Liver (tissue), 9 donors: ENCODE results near the gene CCDC88C. TPM values are rescaled to one million over a fixed set of nuclear protein-coding genes. Genes with fewer than 3 reads are reported as not detected.

Experiments
- DNase-seq: peaks from one replicate; pipeline ENCODE4 v3.0.0-alpha.2; 2017; ENCODE audit warnings: low spot score
- H3K27ac ChIP-seq, 2 donors: one replicate each; pipeline ENCODE4 v1.7.0; 2013; ENCODE audit warnings: inconsistent platforms in 2 of 2, low read length in 2 of 2, control low read depth in 1 of 2, low read depth in 1 of 2, mild to moderate bottlenecking in 1 of 2
- H3K27me3 ChIP-seq, 4 donors: one replicate each; pipeline versions ENCODE4 v1.6.1 to v1.7.0; 2013; ENCODE audit warnings: low read length in 3 of 4, inconsistent platforms in 1 of 4, mild to moderate bottlenecking in 1 of 4, moderate library complexity in 1 of 4; ENCODE audit not compliant: control insufficient read depth in 4 of 4, insufficient read depth in 4 of 4
- H3K36me3 ChIP-seq, 4 donors: one replicate each; pipeline versions ENCODE4 v1.6.1 to v1.7.0; 2013; ENCODE audit warnings: low read length in 3 of 4, mild to moderate bottlenecking in 3 of 4, low read depth in 1 of 4, moderate library complexity in 1 of 4; ENCODE audit not compliant: control insufficient read depth in 4 of 4, insufficient read depth in 3 of 4
- H3K4me1 ChIP-seq, 4 donors: one replicate each; pipeline versions ENCODE4 v1.6.1 to v1.7.0; 2013; ENCODE audit warnings: low read length in 3 of 4, mild to moderate bottlenecking in 3 of 4, moderate library complexity in 1 of 4; ENCODE audit not compliant: control insufficient read depth in 4 of 4, insufficient read depth in 4 of 4
- H3K4me3 ChIP-seq, 3 donors: one replicate each; pipeline versions ENCODE4 v1.6.1 to v1.7.0; 2013; ENCODE audit warnings: low read length in 3 of 3, control low read depth in 1 of 3, low read depth in 1 of 3, mild to moderate bottlenecking in 1 of 3
- H3K9ac ChIP-seq, 2 donors: one replicate each; pipeline ENCODE4 v1.7.0; 2013; ENCODE audit warnings: low read length in 2 of 2, mild to moderate bottlenecking in 2 of 2, moderate library complexity in 2 of 2, control low read depth in 1 of 2, low read depth in 1 of 2
- H3K9me3 ChIP-seq, 4 donors: one replicate each; pipeline versions ENCODE4 v1.6.1 to v1.7.0; 2013; ENCODE audit warnings: low read length in 3 of 4; ENCODE audit not compliant: control insufficient read depth in 4 of 4
- CTCF ChIP-seq: fragments of 150-350 bp; IDR thresholded peaks from 2 replicates; pipeline ENCODE4 v1.5.1; 2017; ENCODE audit warnings: improper control_type of control experiment, low read depth, low read length; ENCODE audit not compliant: missing input control
- EGR1 ChIP-seq, 2 donors: IDR thresholded peaks; 2 replicates each; pipeline ENCODE4 v1.6.1; 2016 to 2018; ENCODE audit warnings: antibody characterized with exemption in 2 of 2, low read depth in 2 of 2
- FOXA1 ChIP-seq: IDR thresholded peaks from 2 replicates; pipeline ENCODE4 v1.6.1; 2016; ENCODE audit warnings: antibody characterized with exemption
- GABPA ChIP-seq, 2 donors: IDR thresholded peaks in 1 of 2; conservative IDR thresholded peaks in 1 of 2; 2 replicates each; pipeline ENCODE4 v1.6.1; 2016; ENCODE audit warnings: antibody characterized with exemption in 2 of 2, mild to moderate bottlenecking in 1 of 2, moderate library complexity in 1 of 2
- JUND ChIP-seq, 2 donors: IDR thresholded peaks; 2 replicates each; pipeline ENCODE4 v1.6.1; 2016; ENCODE audit warnings: antibody characterized with exemption in 2 of 2
- MAX ChIP-seq: IDR thresholded peaks from 2 replicates; pipeline ENCODE4 v1.6.1; 2016; ENCODE audit warnings: antibody characterized with exemption
- NR2F2 ChIP-seq: IDR thresholded peaks from 2 replicates; pipeline ENCODE4 v1.6.1; 2016; ENCODE audit warnings: antibody characterized with exemption
- RAD21 ChIP-seq, 2 donors: IDR thresholded peaks; 2 replicates each; pipeline ENCODE4 v1.6.1; 2016; ENCODE audit warnings: antibody characterized with exemption in 2 of 2, mild to moderate bottlenecking in 2 of 2
- REST ChIP-seq: IDR thresholded peaks from 2 replicates; pipeline ENCODE4 v1.6.1; 2016; ENCODE audit warnings: antibody characterized with exemption, mild to moderate bottlenecking
- RXRA ChIP-seq, 2 donors: IDR thresholded peaks; 2 replicates each; pipeline ENCODE4 v1.6.1; 2017 to 2018; ENCODE audit warnings: antibody characterized with exemption in 2 of 2, mild to moderate bottlenecking in 1 of 2
- SP1 ChIP-seq: IDR thresholded peaks from 2 replicates; pipeline ENCODE4 v1.6.1; 2018; ENCODE audit warnings: antibody characterized with exemption, mild to moderate bottlenecking
- YY1 ChIP-seq: IDR thresholded peaks from 2 replicates; pipeline ENCODE4 v1.6.1; 2016; ENCODE audit warnings: antibody characterized with exemption, mild to moderate bottlenecking
- WGBS: extraction: QIAGEN DNeasy Blood & Tissue Kit; methylation state at CpG from one replicate; pipeline ENCODE4 v1.1.7; 2013; 5-methylcytosine and 5-hydroxymethylcytosine counted together
- polyA plus RNA-seq, 2 donors: library from polyadenylated mRNA; stranded (reverse) in 1 of 2; unstranded in 1 of 2; fragments of 200-250 nt in 1 of 2; fragments of >200 nt in 1 of 2; fragmentation: Nextera tagmentation in 1 of 2; extraction: Ambion mirVana in 1 of 2; gene quantifications; one replicate each; pipeline versions ENCODE4 v1.2.1 to v1.2.3, GENCODE V29; 2013 to 2015
- total RNA-seq, 2 donors: library from RNA; depleted of rRNA; stranded (reverse); fragments of >200 nt; gene quantifications; one replicate each; pipeline ENCODE4 v1.2.3, GENCODE V29; 2014
- donor health status: healthy.
- donor health status: healthy.
- donor health status: healthy.
- donor health status: healthy.
- donor health status: healthy.

CCDC88C gene
- total and polyA plus RNA-seq, 4 donors: 1.3 to 10.8 (median 4.0) TPM

DNA sequence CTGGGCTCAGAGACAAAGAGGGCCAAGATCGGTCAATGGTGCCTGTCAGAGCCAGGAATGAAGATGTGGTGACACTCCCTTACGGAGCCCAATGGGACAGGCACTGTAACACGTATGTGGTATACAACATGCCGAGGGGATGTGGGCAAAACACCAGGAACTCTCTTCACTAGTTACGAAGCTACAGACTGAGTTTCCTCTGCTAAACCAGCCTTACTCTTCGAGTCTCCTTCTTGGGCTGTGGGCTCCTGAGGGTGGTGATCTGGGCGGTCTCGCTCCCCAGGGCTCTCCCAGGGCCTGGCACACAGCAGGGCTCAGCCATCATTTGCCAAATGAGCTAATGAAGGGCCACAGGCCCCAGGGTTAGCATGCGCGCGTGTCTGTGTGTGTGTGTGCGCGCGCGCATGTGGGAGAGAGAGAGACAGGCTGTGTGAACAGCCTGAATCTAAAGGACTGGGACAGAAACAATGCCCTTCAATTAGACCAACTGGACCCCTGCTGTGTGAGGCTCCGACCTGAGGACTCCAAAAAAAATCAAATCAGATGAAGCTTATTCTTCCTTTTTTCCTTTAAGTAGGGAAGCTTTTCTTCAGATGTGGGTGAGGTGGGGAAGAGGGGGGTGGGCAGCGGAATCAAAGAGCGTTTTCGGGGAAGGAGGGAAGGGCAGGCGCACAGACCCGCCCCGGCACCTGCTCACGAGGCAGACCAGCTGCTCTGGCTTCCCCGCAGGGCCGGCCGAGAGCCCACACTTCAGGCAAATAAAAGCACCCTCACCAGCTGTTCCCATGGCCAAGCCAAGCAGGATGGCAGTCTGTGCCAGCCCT, 42.5 kb downstream of the CCDC88C start:
- TF ChIP-seq MAX (no peak), GABPA (IDR thresholded peaks at IDR 0.05 in 1 of 2, conservative IDR thresholded peaks at IDR 0.05 in 1 of 2) (no peak), RXRA (IDR thresholded peaks at IDR 0.05) (no peak), RAD21 (IDR thresholded peaks at IDR 0.05) (no peak), NR2F2 (no peak), EGR1 (IDR thresholded peaks at IDR 0.05; ENCODE audit: low read depth in 2 of 2) (no peak), SP1 (no peak), YY1 (no peak), JUND (IDR thresholded peaks at IDR 0.05) (no peak)
- no peak for DNase-seq
- Histone ChIP-seq H3K4me1 (peaks cover 1 to 40% (median 14%) of the 10 kb centered on the region in 4 donors), H3K27me3 (no peaks in the 10 kb centered on the region), H3K27ac (no peak overlapping the region), H3K36me3 (no peaks in the 10 kb centered on the region), H3K9ac (no peak overlapping the region), H3K4me3 (no peak overlapping the region), H3K9me3 (no peaks in the 10 kb centered on the region)
- WGBS: 92% methylated on average over 26 of the region's 26 CpGs

DNA sequence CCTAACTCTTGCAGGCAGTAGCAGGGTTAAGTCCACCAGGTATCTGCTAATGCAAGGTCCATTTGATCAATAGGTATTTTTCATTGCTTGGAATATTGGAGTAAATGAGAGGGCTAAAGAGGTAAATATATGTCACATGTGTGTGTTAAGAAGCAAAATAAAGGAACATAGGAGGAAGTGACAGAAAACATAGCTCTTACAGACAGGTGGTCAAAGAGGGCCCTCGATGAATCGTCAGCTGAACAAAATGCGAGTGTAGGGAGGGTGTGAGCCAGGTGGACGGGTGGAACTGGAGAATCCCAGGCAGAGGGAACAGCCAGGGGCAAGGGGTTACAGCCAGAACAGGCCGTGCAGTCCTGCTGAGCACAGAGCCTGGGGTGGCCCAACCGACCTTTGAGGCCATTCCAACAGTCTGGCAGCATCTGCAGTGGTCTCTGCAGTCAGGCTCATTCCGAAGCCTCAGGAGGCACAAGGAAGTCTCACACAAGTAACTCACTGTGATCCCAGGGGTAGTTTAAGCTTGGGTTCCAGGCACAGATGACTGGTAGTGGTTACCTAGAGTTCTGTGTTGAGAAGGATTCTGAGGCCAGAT, 43.2 kb downstream of the CCDC88C start:
- H3K27me3 ChIP-seq: no peaks in the 10 kb centered on the region
- no peaks in the 10 kb centered on the region for H3K36me3 ChIP-seq
- TF ChIP-seq RXRA (IDR thresholded peaks at IDR 0.05) (peak in 1 of 2 donors; percentile 9), NR2F2 (peak; percentile 80), FOXA1 (no peak)
- H3K4me3 ChIP-seq: no peak overlapping the region
- H3K4me1 ChIP-seq: peaks cover 1 to 37% (median 12%) of the 10 kb centered on the region in 4 donors
- no peak overlapping the region for H3K9ac ChIP-seq
- 83% methylated on average over 7 of the region's 7 CpGs for WGBS
- no peak overlapping the region for H3K27ac ChIP-seq
- no peaks in the 10 kb centered on the region for H3K9me3 ChIP-seq
- DNase-seq: no peak

- Histone ChIP-seq H3K27me3 (no peaks in the 10 kb centered on the region), H3K9me3 (no peaks in the 10 kb centered on the region), H3K9ac (no peak overlapping the region), H3K4me3 (no peak overlapping the region), H3K27ac (no peak overlapping the region), H3K4me1 (peaks cover 1 to 34% (median 11%) of the 10 kb centered on the region in 4 donors), H3K36me3 (no peaks in the 10 kb centered on the region)
- no peak for TF ChIP-seq REST
- no peak for TF ChIP-seq NR2F2
- TF ChIP-seq RXRA (IDR thresholded peaks at IDR 0.05): no peak
- no peak for TF ChIP-seq CTCF
- TF ChIP-seq MAX: no peak
- WGBS: 61% methylated on average over 11 of the region's 11 CpGs
- no peak for DNase-seq
These were observed 43.9 kb downstream of the CCDC88C start for GRCh38 chr14:91373591-91374254.
